Measurements from ENCODE around the gene DUSP5.

DNA sequence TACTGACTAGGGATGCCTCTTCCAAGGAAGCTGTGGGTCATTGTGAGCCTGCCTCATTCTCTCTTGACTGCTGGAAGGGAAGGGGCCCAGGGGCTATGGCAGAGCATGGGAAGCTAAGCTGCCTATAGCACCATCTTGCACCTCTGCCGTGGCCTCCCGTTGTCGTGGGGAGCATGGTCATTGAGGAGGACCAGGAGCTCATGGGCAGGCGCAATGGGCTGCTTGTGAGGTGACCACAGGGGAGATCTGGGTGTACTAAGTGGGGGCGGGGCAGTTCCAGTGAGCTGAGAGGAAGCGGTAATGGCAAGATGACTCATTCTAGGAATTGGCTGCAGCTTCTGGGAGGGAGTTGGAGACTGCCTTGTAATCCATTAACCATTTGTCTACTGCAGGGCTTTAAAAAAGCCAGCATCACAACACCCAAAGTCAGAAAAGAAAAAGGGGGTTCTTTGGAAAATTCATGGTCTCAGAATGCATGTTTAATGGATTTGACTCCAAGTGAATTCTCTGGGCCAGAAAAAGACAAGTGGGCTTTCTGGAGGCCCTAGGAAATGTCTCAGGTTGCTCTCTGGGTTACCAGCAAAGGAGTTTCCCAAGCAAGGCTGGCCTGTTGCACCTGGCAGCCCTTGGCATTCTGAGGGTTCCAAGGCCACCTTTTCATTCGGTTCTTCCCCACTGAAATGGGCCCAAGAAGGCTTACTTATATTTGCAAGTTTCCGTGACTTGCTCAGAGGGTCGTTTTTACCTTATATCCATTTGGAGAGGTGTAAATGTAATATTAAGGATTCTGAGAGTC lies 3.6 kb downstream of the DUSP5 start:
- no peak for TF ChIP-seq CTCF (IDR thresholded peaks at IDR 0.05)
- TF ChIP-seq POLR2A (IDR thresholded peaks at IDR 0.05): no peak

Data from sigmoid colon (tissue), 3 donors.